Left ventricle myocardium inferior (tissue), 1 donor: ENCODE measurements around the gene SLIT1. TPM values are rescaled to one million over a fixed set of nuclear protein-coding genes. Genes with fewer than 3 reads are reported as not detected.

ENCODE experiments used
- DNase-seq: peaks from one replicate; pipeline ENCODE4 v3.0.0-alpha.2; 2020
- H3K27ac ChIP-seq: fragments of 200-600 bp; replicated peaks from 2 replicates; pipeline ENCODE4 v1.8.0; 2021
- H3K27me3 ChIP-seq: fragments of 200-600 bp; 2 replicates; pipeline ENCODE4 v1.8.0; 2021; ENCODE audit warnings: low read depth
- H3K36me3 ChIP-seq: fragments of 200-600 bp; 2 replicates; pipeline ENCODE4 v1.8.0; 2021
- H3K4me1 ChIP-seq: fragments of 200-600 bp; 2 replicates; pipeline ENCODE4 v1.8.0; 2021
- H3K4me3 ChIP-seq: fragments of 200-600 bp; 2 replicates; pipeline ENCODE4 v1.8.0; 2021; ENCODE audit warnings: mild to moderate bottlenecking, moderate library complexity
- H3K9me3 ChIP-seq: fragments of 200-600 bp; replicated peaks from 2 replicates; pipeline ENCODE4 v1.8.0; 2021
- intact Hi-C: fragments of 100-400 bp; cut with micrococcal nuclease; formaldehyde crosslinking; loops from one replicate; pipeline ENCODE4 v1.11.0; 2022
- total RNA-seq: library from RNA; stranded (reverse); fragmentation: NEBNext Ultra II Directional; extraction: Animal tissue kit (Norgen Biotek cat#: 25700); gene quantifications from one replicate; pipeline ENCODE4 v1.2.1, GENCODE V29; 2021
- TF ChIP-seq, protein P1 (sequence below): fragments of 200-600 bp; IDR thresholded peaks from 2 replicates; pipeline ENCODE4 v1.8.0; 2021; ENCODE audit warnings: antibody characterized with exemption, mild to moderate bottlenecking, borderline replicate concordance
- donor health status: DM: no; HTN: yes; CAD: no; lungs with severe emphysema.

Gene SLIT1
- total RNA-seq, 1 donor from 2014 or later, result 0.08 TPM

DNA sequence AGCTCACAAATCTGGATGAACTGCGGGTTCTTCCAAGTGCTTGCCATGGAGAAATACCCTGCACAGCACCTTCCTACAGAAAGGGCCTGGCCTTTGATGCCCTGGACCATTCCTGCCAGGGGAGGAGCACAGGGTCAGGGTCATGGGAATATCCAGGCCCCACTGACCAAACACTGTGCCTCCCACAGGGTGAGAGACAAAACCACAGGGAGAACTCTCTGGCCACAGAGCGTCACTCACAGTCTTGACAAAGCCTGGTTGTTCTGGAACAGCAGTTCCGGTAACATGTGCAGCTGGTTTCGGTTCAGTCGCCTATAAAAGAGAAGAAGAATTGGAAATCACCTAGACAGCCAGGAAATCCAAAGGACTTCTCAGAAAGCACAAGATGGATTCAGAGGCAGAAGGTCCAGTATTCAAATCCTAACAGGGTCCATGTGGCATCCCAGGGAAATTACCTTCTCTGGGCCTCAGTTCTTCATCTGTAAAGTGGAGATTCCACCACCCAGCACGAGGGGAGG lies 28.1 kb downstream of the SLIT1 start:
- Histone ChIP-seq H3K36me3 (no peaks in the 10 kb centered on the region), H3K9me3 (no peaks in the 10 kb centered on the region), H3K4me3 (no peak overlapping the region), H3K4me1 (no peaks in the 10 kb centered on the region), H3K27ac (no peak overlapping the region), H3K27me3 (peaks cover 5% of the 10 kb centered on the region)
- no peak for DNase-seq
- TF ChIP-seq, protein P1, sequence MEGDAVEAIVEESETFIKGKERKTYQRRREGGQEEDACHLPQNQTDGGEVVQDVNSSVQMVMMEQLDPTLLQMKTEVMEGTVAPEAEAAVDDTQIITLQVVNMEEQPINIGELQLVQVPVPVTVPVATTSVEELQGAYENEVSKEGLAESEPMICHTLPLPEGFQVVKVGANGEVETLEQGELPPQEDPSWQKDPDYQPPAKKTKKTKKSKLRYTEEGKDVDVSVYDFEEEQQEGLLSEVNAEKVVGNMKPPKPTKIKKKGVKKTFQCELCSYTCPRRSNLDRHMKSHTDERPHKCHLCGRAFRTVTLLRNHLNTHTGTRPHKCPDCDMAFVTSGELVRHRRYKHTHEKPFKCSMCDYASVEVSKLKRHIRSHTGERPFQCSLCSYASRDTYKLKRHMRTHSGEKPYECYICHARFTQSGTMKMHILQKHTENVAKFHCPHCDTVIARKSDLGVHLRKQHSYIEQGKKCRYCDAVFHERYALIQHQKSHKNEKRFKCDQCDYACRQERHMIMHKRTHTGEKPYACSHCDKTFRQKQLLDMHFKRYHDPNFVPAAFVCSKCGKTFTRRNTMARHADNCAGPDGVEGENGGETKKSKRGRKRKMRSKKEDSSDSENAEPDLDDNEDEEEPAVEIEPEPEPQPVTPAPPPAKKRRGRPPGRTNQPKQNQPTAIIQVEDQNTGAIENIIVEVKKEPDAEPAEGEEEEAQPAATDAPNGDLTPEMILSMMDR, result no peak
- intact Hi-C loops, result no loop called here

DNA sequence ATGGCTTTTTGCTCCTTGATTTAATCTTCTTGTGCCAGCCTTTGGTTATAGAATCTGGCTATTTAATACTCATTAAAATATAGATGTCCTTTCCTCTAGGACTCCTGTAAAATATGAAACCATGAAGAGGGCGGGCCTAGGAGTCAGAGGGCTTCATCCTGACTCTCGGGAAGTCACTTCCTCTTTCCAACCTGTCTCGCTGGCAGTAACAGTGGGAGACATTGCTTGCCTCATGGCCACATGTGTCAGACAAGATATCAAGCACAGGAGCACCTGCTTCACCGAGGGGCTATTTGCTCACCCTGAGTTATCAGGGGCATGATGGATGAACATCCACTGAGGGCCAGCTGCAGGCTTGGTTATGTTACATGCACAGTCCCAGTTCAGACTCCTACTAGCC lies 31.0 kb downstream of the SLIT1 start:
- H3K9me3 ChIP-seq, result no peaks in the 10 kb centered on the region
- TF ChIP-seq, protein P1, result no peak
- H3K36me3 ChIP-seq, result no peaks in the 10 kb centered on the region
- no peak overlapping the region for H3K27ac ChIP-seq
- H3K4me3 ChIP-seq, result no peak overlapping the region
- no peaks in the 10 kb centered on the region for H3K4me1 ChIP-seq
- peaks cover 28% of the 10 kb centered on the region for H3K27me3 ChIP-seq
- intact Hi-C loops, result no loop called here
- no peak for DNase-seq

DNA sequence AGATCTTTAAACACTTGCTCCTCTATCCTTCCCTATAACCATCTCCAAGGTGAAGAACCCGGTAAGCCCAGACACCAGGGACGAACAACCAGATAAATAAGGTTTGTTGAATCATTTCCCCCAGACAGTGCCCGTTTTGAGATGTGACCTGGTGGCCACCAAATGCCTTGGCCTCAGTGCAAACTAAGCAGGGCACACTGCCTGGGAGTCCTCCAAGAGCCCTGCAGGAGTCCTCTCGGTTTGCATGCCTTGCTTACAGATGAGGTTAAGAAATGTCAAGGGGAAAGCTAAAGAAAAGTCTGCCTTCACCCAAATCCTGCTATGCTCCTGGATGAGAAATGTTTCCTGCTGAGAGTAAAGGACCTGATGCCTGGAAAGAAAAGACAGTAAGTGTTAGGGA lies 31.6 kb downstream of the SLIT1 start:
- TF ChIP-seq, protein P1, result no peak
- Histone ChIP-seq H3K4me3 (no peak overlapping the region), H3K36me3 (no peaks in the 10 kb centered on the region), H3K27ac (no peak overlapping the region), H3K9me3 (no peaks in the 10 kb centered on the region), H3K4me1 (no peaks in the 10 kb centered on the region), H3K27me3 (peaks cover 33% of the 10 kb centered on the region)
- no peak for DNase-seq
- intact Hi-C loops, result no loop called here

DNA sequence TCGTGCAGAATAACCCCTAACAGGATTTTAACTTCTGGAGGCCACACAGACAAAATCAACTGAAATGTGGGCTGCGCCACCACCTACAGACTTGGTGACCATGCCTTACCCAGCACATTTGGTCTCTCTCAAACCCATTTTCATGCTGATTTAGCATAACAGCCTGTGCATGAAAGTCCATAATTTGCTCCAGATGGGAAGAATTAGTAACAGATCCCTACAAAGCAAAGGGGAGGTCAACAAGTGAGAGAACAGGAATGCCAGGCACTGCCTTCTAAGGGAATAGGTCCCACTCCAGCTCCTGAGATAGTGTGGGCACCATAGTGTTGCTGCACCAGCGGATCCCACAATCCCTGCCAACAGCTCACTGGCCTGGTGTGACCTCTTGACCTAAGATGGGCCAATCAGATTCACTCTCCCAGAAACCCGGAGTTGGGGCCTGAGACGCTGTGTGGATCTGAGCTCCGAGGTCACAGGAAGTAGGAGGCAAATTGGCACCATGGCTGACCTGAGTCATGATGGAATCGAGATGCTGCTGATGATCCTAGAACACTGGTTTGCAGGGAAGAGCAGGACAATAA lies 32.4 kb downstream of the SLIT1 start:
- Histone ChIP-seq H3K4me3 (no peak overlapping the region), H3K4me1 (no peaks in the 10 kb centered on the region), H3K27ac (no peak overlapping the region), H3K36me3 (no peaks in the 10 kb centered on the region), H3K27me3 (peaks cover 38% of the 10 kb centered on the region), H3K9me3 (no peaks in the 10 kb centered on the region)
- intact Hi-C loops, result no loop called here
- TF ChIP-seq, protein P1, result no peak
- DNase-seq, result no peak

DNA sequence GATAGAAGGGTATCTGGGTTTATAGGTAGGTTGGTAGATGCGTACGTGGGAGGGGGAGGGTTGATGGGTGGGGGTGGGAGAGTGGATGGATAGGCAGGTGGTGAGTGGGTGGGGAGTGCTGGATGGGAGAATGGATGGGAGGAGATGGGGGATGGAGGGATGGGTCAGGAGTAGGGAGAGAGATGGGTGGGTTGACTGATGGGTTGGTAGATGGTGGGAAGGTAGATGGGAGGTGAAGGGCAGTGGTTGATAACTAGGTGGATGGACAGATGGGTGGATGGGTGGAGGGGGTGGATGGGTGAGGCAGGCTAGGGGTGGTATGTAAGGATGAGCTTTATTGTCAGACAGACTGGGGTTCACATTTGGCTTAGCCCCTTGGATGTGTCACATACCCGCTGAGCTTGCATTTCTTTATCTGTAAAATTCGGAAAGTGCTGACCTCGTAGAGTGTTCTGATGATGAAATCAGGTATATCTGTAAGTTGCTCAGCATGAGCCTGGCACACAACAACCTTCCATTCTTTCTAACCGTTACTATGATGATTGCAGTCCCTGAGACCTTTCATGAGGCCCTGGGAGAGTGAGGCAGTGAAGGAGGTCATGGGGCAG lies 34.3 kb downstream of the SLIT1 start:
- H3K4me3 ChIP-seq, result no peak overlapping the region
- no peak for DNase-seq
- peaks cover 55% of the 10 kb centered on the region for H3K27me3 ChIP-seq
- TF ChIP-seq, protein P1, result no peak
- H3K4me1 ChIP-seq, result no peaks in the 10 kb centered on the region
- H3K36me3 ChIP-seq, result no peaks in the 10 kb centered on the region
- intact Hi-C loops, result no loop called here
- H3K9me3 ChIP-seq, result no peaks in the 10 kb centered on the region
- no peak overlapping the region for H3K27ac ChIP-seq
